Calu3 (cell line): ENCODE results near the gene UTS2R. TPM values are rescaled to one million over a fixed set of nuclear protein-coding genes. Genes with fewer than 3 reads are reported as not detected.

Experiments
- BruUV-seq: library from RNA; stranded (reverse); fragments of 400-500 nt; replicated peaks from 2 replicates; lab custom pipeline; 2021; lab: Mats Ljungman, UMichigan
- CTCF ChIA-PET: fragments of 300-600 bp; sonication (Branson Sonifier 250); formaldehyde crosslinking; loops from one replicate; lab custom pipeline; 2022; ENCODE audit warnings: antibody characterized with exemption; lab: Charles Lee
- DNase-seq: peaks from one replicate; pipeline ENCODE4 v3.0.0; 2022
- H3K27ac Mint-ChIP-seq: one replicate; pipeline ENCODE4 v1.8.0; 2022; ENCODE audit warnings: mixed read lengths; ENCODE audit not compliant: unreplicated experiment
- H3K27me3 Mint-ChIP-seq: one replicate; pipeline ENCODE4 v1.8.0; 2022; ENCODE audit warnings: mixed read lengths; ENCODE audit not compliant: unreplicated experiment
- H3K36me3 Mint-ChIP-seq: one replicate; pipeline ENCODE4 v1.8.0; 2022; ENCODE audit warnings: mild to moderate bottlenecking, moderate library complexity, mixed read lengths; ENCODE audit not compliant: insufficient read depth, unreplicated experiment
- H3K4me1 Mint-ChIP-seq: one replicate; pipeline ENCODE4 v1.8.0; 2022; ENCODE audit warnings: mild to moderate bottlenecking, low read depth, mixed read lengths; ENCODE audit not compliant: unreplicated experiment
- H3K4me3 Mint-ChIP-seq: one replicate; pipeline ENCODE4 v1.8.0; 2022; ENCODE audit warnings: mild to moderate bottlenecking, low read depth, moderate library complexity, mixed read lengths; ENCODE audit not compliant: unreplicated experiment
- H3K9me3 Mint-ChIP-seq: one replicate; pipeline ENCODE4 v1.8.0; 2022; ENCODE audit warnings: low read depth, mixed read lengths; ENCODE audit not compliant: unreplicated experiment
- intact Hi-C: fragments of 100-400 bp; cut with micrococcal nuclease; formaldehyde crosslinking; loops from one replicate; pipeline ENCODE4 v1.10.0; 2022; ENCODE audit not compliant: unreplicated experiment
- total RNA-seq: library from RNA; stranded (reverse); gene quantifications from 2 replicates; pipeline ENCODE4 v1.2.3, GENCODE V29; 2022
- TF ChIP-seq, protein P1 (sequence below): fragments of 200-600 bp; IDR thresholded peaks from one replicate; pipeline ENCODE4 v1.8.0; 2022; ENCODE audit warnings: antibody characterized with exemption; ENCODE audit not compliant: unreplicated experiment

Gene UTS2R
- total RNA-seq, 1 experiment from 2014 or later: not detected

DNA sequence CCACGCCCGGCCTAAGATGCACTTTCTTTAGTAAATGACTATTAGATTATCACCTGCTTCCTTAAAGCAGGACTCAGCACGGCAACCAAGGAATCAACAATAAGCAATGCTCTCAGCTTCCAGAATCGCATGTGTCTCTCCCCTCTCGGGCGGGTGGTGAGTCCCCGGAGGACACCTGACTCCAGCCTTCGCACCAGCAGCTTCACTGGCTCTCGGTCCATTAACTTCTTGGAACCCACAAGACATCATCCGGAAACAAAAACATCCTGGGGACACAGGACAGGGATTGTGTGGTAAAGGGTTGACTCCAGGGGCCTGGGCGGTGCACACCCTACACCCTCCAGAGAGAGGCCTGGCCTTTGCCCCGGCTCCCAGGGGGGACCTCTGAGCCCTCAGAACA is 22.7 kb downstream of the UTS2R start:
- Mint-ChIP-seq H3K27ac (no peak overlapping the region), H3K4me1 (no peaks in the 10 kb centered on the region), H3K27me3 (no peaks in the 10 kb centered on the region), H3K9me3 (no peaks in the 10 kb centered on the region), H3K36me3 (peaks cover 4% of the 10 kb centered on the region), H3K4me3 (no peak overlapping the region)
- no TSS peak for BruUV-seq
- CTCF ChIA-PET: interaction anchor here (1.2 kb wide), 1 partner anchor 10 kb away, joined by 3 read pairs; no protein-coding TSS in a partner anchor
- intact Hi-C loops: no loop called here
- no peak for DNase-seq
- TF ChIP-seq, protein P1, sequence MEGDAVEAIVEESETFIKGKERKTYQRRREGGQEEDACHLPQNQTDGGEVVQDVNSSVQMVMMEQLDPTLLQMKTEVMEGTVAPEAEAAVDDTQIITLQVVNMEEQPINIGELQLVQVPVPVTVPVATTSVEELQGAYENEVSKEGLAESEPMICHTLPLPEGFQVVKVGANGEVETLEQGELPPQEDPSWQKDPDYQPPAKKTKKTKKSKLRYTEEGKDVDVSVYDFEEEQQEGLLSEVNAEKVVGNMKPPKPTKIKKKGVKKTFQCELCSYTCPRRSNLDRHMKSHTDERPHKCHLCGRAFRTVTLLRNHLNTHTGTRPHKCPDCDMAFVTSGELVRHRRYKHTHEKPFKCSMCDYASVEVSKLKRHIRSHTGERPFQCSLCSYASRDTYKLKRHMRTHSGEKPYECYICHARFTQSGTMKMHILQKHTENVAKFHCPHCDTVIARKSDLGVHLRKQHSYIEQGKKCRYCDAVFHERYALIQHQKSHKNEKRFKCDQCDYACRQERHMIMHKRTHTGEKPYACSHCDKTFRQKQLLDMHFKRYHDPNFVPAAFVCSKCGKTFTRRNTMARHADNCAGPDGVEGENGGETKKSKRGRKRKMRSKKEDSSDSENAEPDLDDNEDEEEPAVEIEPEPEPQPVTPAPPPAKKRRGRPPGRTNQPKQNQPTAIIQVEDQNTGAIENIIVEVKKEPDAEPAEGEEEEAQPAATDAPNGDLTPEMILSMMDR: no peak

DNA sequence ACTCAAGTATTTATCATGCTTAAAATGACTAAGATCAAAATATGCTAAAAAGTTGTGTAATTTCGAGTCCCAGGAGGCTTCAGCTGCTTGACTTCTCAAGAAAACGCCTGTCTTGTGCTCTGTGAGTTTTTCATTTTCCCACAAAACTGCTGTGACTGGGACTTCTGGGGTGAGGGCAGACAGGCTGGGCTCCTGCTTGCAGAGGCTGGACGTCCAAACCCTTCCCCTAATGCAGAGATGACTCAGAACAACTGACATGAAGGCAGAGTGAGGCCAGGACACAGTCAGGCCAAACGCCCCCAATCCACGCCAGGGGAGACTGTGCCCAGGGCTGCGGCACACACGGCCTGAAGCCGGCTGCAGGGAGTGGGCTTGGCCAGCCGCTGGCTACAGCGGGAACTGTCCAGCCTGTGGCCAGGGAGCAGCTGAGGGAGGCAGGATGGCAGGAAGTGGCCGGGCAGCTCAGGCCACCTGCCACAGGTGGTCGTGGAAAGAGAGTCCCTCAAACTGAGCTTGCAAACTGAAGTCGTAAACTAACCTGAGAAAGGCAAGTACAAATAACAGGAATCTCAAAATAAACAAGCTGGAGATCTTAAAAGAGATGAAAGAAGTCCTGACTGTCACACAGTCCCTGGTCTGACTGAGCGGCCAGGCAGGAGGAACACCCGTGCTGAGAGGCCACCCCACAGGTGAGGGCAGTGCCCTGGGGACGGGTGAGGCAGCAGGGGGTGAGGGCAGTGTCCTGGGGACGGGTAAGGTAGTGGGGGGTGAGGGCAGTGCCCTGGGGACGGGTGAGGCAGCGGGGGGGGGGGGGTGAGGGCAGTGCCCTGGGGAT is 25.3 kb downstream of the UTS2R start:
- DNase-seq: no peak
- CTCF ChIA-PET: interaction anchor here (0.6 kb wide), 1 partner anchor 125 kb away, joined by 5 read pairs; no protein-coding TSS in a partner anchor
- Mint-ChIP-seq H3K27ac (no peak overlapping the region), H3K4me3 (no peak overlapping the region), H3K27me3 (no peaks in the 10 kb centered on the region), H3K36me3 (peaks cover 4% of the 10 kb centered on the region), H3K9me3 (no peaks in the 10 kb centered on the region), H3K4me1 (no peaks in the 10 kb centered on the region)
- intact Hi-C loops: no loop called here
- TF ChIP-seq, protein P1: no peak
- BruUV-seq: no TSS peak

DNA sequence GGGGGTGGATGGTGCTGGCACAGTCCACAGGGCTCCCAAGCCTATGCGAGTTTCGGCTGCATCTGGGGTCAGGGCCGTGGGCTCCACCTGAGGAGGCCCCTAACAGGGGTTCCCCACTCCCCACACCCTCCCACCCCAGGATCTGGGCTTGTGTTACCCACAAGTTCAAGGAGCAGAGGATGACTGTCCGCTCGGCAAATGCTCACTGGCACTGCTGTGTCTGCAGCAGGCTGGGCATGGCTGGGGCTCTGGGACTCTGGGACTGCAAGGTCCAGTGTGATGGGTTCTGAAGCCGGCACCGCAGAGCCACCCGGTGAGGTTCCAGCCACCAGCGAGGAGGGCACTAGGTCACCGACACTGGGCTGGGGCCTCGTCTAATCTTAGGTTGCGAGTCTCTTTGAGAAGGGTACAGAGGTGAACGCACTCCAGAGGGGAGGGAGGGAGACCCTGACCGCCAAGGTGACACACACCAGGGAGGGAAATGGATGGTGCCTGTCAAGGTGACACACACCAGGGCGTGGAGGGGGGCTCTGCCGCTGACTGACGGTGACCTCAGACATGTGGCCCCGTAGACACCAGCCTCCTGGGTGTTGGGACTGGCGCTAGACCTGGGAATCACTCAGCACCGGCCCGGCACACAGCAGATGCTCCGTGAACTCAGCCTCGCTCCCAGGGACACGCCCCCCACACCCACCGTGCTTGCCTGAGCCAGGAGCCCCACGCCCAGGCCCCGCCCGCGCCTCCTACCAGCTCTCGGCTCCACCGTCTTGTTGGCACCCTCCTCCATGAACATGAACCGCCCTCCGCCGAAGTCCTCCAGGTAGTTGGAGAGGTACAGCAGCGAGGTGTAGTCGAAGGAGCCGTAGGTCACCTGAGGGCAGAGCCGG is 26.1 kb downstream of the UTS2R start:
- Mint-ChIP-seq H3K27ac (no peak overlapping the region), H3K4me1 (peaks cover 3% of the 10 kb centered on the region), H3K4me3 (no peak overlapping the region), H3K36me3 (peaks cover 1% of the 10 kb centered on the region), H3K9me3 (no peaks in the 10 kb centered on the region), H3K27me3 (no peaks in the 10 kb centered on the region)
- TF ChIP-seq, protein P1: no peak
- no peak for DNase-seq
- CTCF ChIA-PET: interaction anchor here (0.6 kb wide), 1 partner anchor 124 kb away, joined by 5 read pairs; no protein-coding TSS in a partner anchor
- intact Hi-C loops: no loop called here
- no TSS peak for BruUV-seq

DNA sequence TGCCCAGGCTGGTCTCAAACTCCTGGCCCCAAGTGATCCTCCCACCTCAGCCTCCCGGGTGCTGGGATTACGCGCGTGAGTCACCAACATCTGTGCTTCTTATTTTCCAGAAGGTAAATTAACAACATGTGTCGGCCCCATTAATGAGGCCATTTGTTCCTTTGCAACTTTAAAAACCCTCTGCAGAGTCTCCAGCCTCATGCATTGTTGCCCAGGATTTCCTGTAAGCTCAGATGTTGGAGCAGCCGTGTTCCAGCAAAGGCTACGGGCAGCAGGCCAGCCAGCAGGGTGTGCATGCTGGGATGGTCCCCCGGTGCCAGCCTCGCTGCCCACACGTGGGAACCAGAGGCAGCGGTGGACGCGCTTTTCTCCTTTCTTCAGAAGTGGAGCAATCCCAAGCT is 27.5 kb downstream of the UTS2R start:
- H3K27ac Mint-ChIP-seq: no peak overlapping the region

More for the DNA sequence above, 27.5 kb downstream of the UTS2R start:
- TF ChIP-seq, protein P1: no peak
- intact Hi-C loops: no loop called here
- Mint-ChIP-seq H3K4me1 (peaks cover 8% of the 10 kb centered on the region), H3K4me3 (no peak overlapping the region), H3K36me3 (peaks cover 12% of the 10 kb centered on the region), H3K27me3 (no peaks in the 10 kb centered on the region), H3K9me3 (no peaks in the 10 kb centered on the region)
- CTCF ChIA-PET: no interaction called here
- no peak for DNase-seq
- no TSS peak for BruUV-seq
